Stimulated activated CD4-positive, alpha-beta T cell treated with anti-CD3 and anti-CD28 coated beads, TNF-alpha, amount 100 ng/mL, for 24 hours (primary cell): ENCODE results near the gene IFI30.

ENCODE experiments used
- DNase-seq, 3 experiments: peaks; one replicate each; pipeline ENCODE4 v3.0.0-alpha.2; 2020; ENCODE audit warnings: low read depth in 3 of 3

Gene IFI30

GRCh38 chr19:18171605-18172327, 1.8 kb upstream of the IFI30 start:
- no peak for DNase-seq

- no peak for DNase-seq
These were observed 1.1 kb upstream of the IFI30 start for GRCh38 chr19:18172331-18173053.

GRCh38 chr19:18173054-18173571, 500 bp upstream of the IFI30 start:
- DNase-seq: no peak

GRCh38 chr19:18174983-18175382, 1.4 kb downstream of the IFI30 start:
- DNase-seq: no peak

- DNase-seq: no peak
These were observed 3.0 kb downstream of the IFI30 start for GRCh38 chr19:18176367-18177310.

- DNase-seq: no peak
These were observed 6.3 kb downstream of the IFI30 start for GRCh38 chr19:18179957-18180356.

- no peak for DNase-seq
These were observed 9.9 kb downstream of the IFI30 start for GRCh38 chr19:18183529-18183928.

- DNase-seq: no peak
These were observed 11.9 kb downstream of the IFI30 start for GRCh38 chr19:18185538-18185937.

GRCh38 chr19:18190278-18190677, 16.7 kb downstream of the IFI30 start:
- DNase-seq: no peak

- no peak for DNase-seq
These were observed 18.0 kb downstream of the IFI30 start for GRCh38 chr19:18191640-18192062.

GRCh38 chr19:18192673-18193387, 19.2 kb downstream of the IFI30 start, which contains the start of gene MPV17L2:
Gene MPV17L2 (plus strand): TSS chr19:18193218. CDS start chr19:18193282, 64 bp downstream.
- peak; percentile 95 to 98 (median 97) for DNase-seq

- no peak for DNase-seq
These were observed 20.0 kb downstream of the IFI30 start for GRCh38 chr19:18193388-18194180.

- DNase-seq: no peak
These were observed 20.5 kb downstream of the IFI30 start for GRCh38 chr19:18194181-18194530.

GRCh38 chr19:18194554-18195238, 21.1 kb downstream of the IFI30 start:
- DNase-seq: peak in 1 of 3 experiments; percentile 32

- no peak for DNase-seq
These were observed 22.9 kb downstream of the IFI30 start for GRCh38 chr19:18196511-18196845.

- no peak for DNase-seq
These were observed 23.7 kb downstream of the IFI30 start for GRCh38 chr19:18197306-18197705.

GRCh38 chr19:18197941-18198340, 24.3 kb downstream of the IFI30 start:
- no peak for DNase-seq

GRCh38 chr19:18198374-18198773, 24.8 kb downstream of the IFI30 start:
- DNase-seq: no peak

- no peak for DNase-seq
These were observed 28.8 kb downstream of the IFI30 start for GRCh38 chr19:18202397-18202777.
